Vagina (tissue), 2 donors: ENCODE measurements around the gene TEX22. TPM values are rescaled to one million over a fixed set of nuclear protein-coding genes. Genes with fewer than 3 reads are reported as not detected.

Experiments used
- DNase-seq, 2 donors: peaks; one replicate each; pipeline ENCODE4 v3.0.0-alpha.2; 2017; ENCODE audit errors: extremely low spot score in 2 of 2
- H3K27ac ChIP-seq: fragments of 200-600 bp; sonication (generic); one replicate; pipeline ENCODE4 v1.5.1; 2019
- H3K27me3 ChIP-seq: fragments of 200-600 bp; sonication (generic); one replicate; pipeline ENCODE4 v1.5.1; 2019
- H3K36me3 ChIP-seq, 2 donors: fragments of 200-600 bp; sonication (generic); one replicate each; pipeline ENCODE4 v1.5.1; 2017 to 2019
- H3K4me1 ChIP-seq: fragments of 200-600 bp; sonication (generic); one replicate; pipeline ENCODE4 v1.5.1; 2019
- H3K4me3 ChIP-seq, 2 donors: fragments of 200-600 bp; sonication (generic); 1 replicate in 1 of 2; 2 replicates in 1 of 2; pipeline ENCODE4 v1.5.1; 2016 to 2019
- H3K9me3 ChIP-seq: fragments of 200-600 bp; sonication (generic); one replicate; pipeline ENCODE4 v1.5.1; 2019
- POLR2A ChIP-seq, 2 donors: fragments of 450-650 bp; IDR thresholded peaks; one replicate each; pipeline ENCODE4 v1.6.1; 2017; ENCODE audit warnings: antibody characterized with exemption in 2 of 2, mild to moderate bottlenecking in 2 of 2, moderate library complexity in 2 of 2
- POLR2AphosphoS5 ChIP-seq, 2 donors: sonication (generic); formaldehyde crosslinking; IDR thresholded peaks; one replicate each; pipeline ENCODE4 v1.9.0; 2017; ENCODE audit warnings: antibody characterized with exemption in 2 of 2, mild to moderate bottlenecking in 2 of 2, low read depth in 1 of 2; ENCODE audit not compliant: insufficient read depth in 1 of 2
- intact Hi-C: fragments of 100-400 bp; cut with DNase I; formaldehyde crosslinking; loops from one replicate; pipeline ENCODE4 v1.15.1; 2023
- total RNA-seq: library from RNA; depleted of rRNA; stranded (reverse); fragments of >200 nt; gene quantifications from one replicate; pipeline ENCODE4 v1.2.3, GENCODE V29; 2016
- TF ChIP-seq, protein P1 (sequence below), 3 experiments: fragments of 450-650 bp in 2 of 3; fragments of 200-600 bp in 1 of 3; sonication (generic) in 1 of 3; IDR thresholded peaks; one replicate each; pipeline ENCODE4 v1.5.1; 2017 to 2019; ENCODE audit warnings: antibody characterized with exemption in 3 of 3, mild to moderate bottlenecking in 2 of 3, moderate library complexity in 2 of 3

TEX22 gene
- total RNA-seq, 1 donor from 2014 or later, result not detected

GRCh38 chr14:105433161-105433605 is 34.8 kb downstream of the TEX22 start:
- Histone ChIP-seq H3K4me1 (peaks cover 5% of the 10 kb centered on the region), H3K27me3 (no peaks in the 10 kb centered on the region), H3K9me3 (no peaks in the 10 kb centered on the region), H3K27ac (no peak overlapping the region), H3K36me3 (no peaks in the 10 kb centered on the region), H3K4me3 (no peak overlapping the region)
- intact Hi-C loops, result no loop called here
- TF ChIP-seq POLR2A (IDR thresholded peaks at IDR 0.05), result no peak
- TF ChIP-seq, protein P1, sequence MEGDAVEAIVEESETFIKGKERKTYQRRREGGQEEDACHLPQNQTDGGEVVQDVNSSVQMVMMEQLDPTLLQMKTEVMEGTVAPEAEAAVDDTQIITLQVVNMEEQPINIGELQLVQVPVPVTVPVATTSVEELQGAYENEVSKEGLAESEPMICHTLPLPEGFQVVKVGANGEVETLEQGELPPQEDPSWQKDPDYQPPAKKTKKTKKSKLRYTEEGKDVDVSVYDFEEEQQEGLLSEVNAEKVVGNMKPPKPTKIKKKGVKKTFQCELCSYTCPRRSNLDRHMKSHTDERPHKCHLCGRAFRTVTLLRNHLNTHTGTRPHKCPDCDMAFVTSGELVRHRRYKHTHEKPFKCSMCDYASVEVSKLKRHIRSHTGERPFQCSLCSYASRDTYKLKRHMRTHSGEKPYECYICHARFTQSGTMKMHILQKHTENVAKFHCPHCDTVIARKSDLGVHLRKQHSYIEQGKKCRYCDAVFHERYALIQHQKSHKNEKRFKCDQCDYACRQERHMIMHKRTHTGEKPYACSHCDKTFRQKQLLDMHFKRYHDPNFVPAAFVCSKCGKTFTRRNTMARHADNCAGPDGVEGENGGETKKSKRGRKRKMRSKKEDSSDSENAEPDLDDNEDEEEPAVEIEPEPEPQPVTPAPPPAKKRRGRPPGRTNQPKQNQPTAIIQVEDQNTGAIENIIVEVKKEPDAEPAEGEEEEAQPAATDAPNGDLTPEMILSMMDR (IDR thresholded peaks at IDR 0.05), result no peak
- no peak for TF ChIP-seq POLR2AphosphoS5 (IDR thresholded peaks at IDR 0.05; ENCODE audit: insufficient read depth in 1 of 2, low read depth in 1 of 2)
- DNase-seq, result no peak

DNA sequence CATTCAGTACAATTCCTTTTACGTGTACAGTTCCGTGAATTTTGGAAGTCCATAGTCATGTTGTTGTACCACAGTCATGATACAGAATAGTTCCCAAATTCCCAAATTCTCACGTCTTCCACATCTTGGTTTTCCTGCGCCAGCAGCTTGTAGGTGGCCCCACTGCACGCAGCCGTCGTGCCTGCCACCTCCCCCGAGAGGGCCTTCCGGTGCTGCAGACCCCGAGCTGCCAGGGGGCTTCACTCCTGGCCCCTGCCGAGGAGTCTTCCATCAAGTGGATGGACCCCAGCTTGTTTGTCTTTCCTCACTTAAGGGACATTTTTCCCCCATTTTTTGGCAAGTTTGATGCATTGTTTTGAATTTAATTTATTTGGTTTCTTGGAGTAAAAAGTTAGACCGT is 38.1 kb downstream of the TEX22 start:
- intact Hi-C loops, result no loop called here

GRCh38 chr14:105436891-105437722 is 38.8 kb downstream of the TEX22 start:
- no peak overlapping the region for H3K27ac ChIP-seq
- H3K4me1 ChIP-seq, result no peaks in the 10 kb centered on the region
- intact Hi-C loops, result no loop called here
- H3K36me3 ChIP-seq, result peaks cover 0 to 3% of the 10 kb centered on the region in 2 donors
- no peak for TF ChIP-seq POLR2A (IDR thresholded peaks at IDR 0.05)
- no peak for TF ChIP-seq POLR2AphosphoS5 (IDR thresholded peaks at IDR 0.05; ENCODE audit: insufficient read depth in 1 of 2, low read depth in 1 of 2)
- TF ChIP-seq, protein P1 (IDR thresholded peaks at IDR 0.05), result no peak
- H3K9me3 ChIP-seq, result no peaks in the 10 kb centered on the region
- H3K4me3 ChIP-seq, result no peak overlapping the region
- H3K27me3 ChIP-seq, result no peaks in the 10 kb centered on the region
- DNase-seq, result no peak

More for the DNA sequence above, 38.1 kb downstream of the TEX22 start:
- H3K27ac ChIP-seq, result no peak overlapping the region
- no peaks in the 10 kb centered on the region for H3K9me3 ChIP-seq
- H3K27me3 ChIP-seq, result no peaks in the 10 kb centered on the region
- TF ChIP-seq, protein P1 (IDR thresholded peaks at IDR 0.05), result no peak
- TF ChIP-seq POLR2A (IDR thresholded peaks at IDR 0.05) (no peak), POLR2AphosphoS5 (IDR thresholded peaks at IDR 0.05; ENCODE audit: insufficient read depth in 1 of 2, low read depth in 1 of 2) (no peak)
- H3K4me1 ChIP-seq, result no peaks in the 10 kb centered on the region
- peaks cover 0 to 3% of the 10 kb centered on the region in 2 donors for H3K36me3 ChIP-seq
- H3K4me3 ChIP-seq, result no peak overlapping the region
- DNase-seq, result no peak

DNA sequence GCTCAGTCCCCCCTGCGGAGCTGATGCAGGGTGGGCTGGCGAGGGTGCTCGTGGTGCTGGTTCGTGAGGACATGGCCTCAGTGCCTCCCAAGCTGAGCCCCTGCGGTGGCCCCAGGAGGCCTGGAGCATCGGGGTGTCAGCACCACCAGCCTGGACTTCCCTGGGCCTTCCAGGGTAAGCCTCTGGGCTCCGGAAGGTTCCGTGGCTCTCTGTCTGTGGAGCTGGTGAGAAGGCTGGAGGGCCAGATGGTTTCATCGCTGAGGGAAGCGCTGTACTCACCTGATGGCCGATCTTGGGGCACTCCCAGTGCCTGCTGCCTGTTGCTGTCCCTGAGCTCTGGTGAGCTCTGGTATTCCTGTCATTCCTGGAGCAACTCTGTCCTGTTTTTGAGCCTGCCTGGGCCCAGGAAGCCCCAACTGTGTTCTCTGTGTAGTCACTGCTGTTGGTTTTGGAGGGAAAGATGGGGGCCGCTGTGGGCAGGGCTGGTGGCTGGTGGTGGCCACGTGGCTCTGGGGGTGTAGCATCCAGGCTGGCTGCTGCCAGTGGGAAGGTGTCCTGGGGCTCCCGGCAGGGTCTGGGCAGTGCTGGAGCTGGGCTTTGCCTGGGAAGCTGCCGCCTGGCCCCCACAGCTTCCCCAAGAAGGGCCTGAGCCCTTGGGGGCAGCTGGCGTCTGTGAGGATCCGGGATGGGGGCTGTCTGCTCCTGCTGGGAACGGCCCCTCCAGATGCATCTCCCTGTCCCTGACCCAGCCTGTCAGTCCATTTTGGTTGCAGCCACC is 39.6 kb downstream of the TEX22 start:
- H3K9me3 ChIP-seq, result no peaks in the 10 kb centered on the region
- no peak for DNase-seq
- no peak for TF ChIP-seq POLR2AphosphoS5 (IDR thresholded peaks at IDR 0.05; ENCODE audit: insufficient read depth in 1 of 2, low read depth in 1 of 2)
- TF ChIP-seq POLR2A (IDR thresholded peaks at IDR 0.05), result no peak
- TF ChIP-seq, protein P1 (IDR thresholded peaks at IDR 0.05), result no peak
- intact Hi-C loops, result no loop called here
- H3K4me3 ChIP-seq, result no peak overlapping the region
- no peak overlapping the region for H3K27ac ChIP-seq
- H3K36me3 ChIP-seq, result peaks cover 0 to 8% of the 10 kb centered on the region in 2 donors
- no peaks in the 10 kb centered on the region for H3K27me3 ChIP-seq
- no peaks in the 10 kb centered on the region for H3K4me1 ChIP-seq
